ENCODE measurements around the gene ANKFY1.

- TF ChIP-seq POLR2A (IDR thresholded peaks at IDR 0.05) = no peak
- no peak for TF ChIP-seq POLR2AphosphoS5 (IDR thresholded peaks at IDR 0.05)
Measured at GRCh38 chr17:4208238-4208637, 55.5 kb downstream of the ANKFY1 start.
